ENCODE measurements around the gene FOXA2. TPM values are rescaled to one million over a fixed set of nuclear protein-coding genes. Genes with fewer than 3 reads are reported as not detected.

The FOXA2 gene
- polyA plus RNA-seq, 1 donor = 8.2 TPM

DNA sequence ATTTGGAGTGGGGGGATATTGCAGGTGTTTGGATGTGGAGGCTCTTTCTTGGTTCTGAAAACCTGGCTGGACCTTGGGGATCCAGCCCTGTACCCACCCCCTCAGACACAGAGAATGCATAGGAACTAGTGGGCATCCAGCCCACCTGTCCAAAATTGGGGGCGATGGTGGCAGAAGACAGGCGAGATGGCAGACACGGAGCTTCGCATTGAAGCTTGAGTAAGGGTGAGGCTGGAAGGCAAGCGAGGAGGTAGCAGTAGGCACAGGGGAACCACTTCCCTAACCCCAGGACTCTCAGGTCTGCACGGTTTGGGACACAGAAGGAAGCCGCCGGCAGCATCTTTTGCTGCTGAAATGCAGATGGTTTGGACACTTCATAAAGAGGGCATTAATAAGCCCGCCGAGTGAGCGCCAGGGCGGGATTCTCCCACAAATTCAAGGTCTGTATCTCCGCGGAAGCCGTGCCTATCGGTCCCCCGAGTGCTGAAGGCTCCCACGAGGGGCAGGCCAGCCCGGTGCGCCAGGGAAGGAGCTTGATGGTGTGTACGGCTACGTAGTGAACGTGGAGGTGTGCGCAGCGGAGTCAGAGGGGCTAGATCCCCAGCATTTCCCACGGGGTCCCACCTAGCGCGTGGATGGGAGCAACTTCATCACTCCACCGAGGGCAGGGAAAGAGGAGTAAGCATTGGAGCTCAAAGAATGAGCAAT, 1.6 kb upstream of the FOXA2 start:
- Histone ChIP-seq H3K27ac (ENCODE audit: low read length) (no peak overlapping the region), H3K4me1 (ENCODE audit: control insufficient read depth, insufficient read depth, low read length) (peaks cover 4% of the 10 kb centered on the region), H3K9me3 (ENCODE audit: control insufficient read depth, low read depth, low read length) (peaks cover 13% of the 10 kb centered on the region), H3K27me3 (ENCODE audit: control insufficient read depth, insufficient read depth, low read length) (peaks cover 88% of the 10 kb centered on the region), H3K4me3 (ENCODE audit: low read length) (no peak overlapping the region), H3K36me3 (ENCODE audit: control insufficient read depth, insufficient read depth, low read length) (no peaks in the 10 kb centered on the region)
- peak in 1 of 2 donors; percentile 11 for DNase-seq
- no CpG with 5 or more reads among the region's 29 CpGs for WGBS (ENCODE audit: insufficient coverage, low lambda C conversion rate)

DNA sequence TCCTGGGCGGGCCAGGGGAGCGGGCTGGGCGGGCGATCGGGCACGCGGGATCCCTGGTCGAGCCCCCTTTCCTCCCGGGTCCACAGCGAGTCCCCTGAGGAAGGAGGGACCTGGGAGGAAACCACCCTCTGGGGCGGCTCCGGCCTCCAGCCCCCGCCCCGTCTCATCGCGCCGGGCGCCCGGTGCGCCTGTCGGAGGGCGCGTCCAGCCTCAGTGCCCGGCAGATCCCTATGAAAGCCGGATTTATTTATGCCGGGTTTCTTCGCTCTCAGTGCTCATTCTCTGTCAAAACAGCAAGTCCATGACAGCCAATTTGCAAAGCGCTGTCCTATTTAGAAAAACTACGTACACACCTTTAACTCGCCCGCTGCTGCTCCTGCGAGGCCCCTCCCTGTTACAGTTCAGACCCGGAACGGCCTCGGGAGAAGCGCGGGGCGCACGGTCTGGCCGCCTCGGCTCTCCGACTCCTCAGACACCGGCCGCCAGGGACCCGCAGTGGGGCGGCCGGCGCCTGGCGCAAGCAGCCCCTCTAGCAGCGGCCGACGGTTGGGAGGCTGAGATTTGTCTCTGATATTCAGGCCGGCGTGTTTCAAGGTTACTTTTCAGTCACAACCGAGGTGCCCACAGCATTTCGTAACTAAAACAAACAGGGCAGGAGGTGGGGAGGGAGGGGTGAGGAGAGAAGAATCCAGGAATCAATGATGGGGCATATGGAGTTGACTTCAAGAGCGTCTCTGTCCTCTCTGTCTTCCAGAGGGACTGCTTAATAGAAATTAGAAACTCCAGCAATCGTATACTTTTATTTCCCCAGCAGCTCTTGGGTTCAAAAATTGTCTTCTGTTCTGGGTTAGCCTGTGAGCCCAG, 782 bp upstream of the FOXA2 start:
- Histone ChIP-seq H3K4me1 (ENCODE audit: control insufficient read depth, insufficient read depth, low read length) (peaks cover 4% of the 10 kb centered on the region), H3K27ac (ENCODE audit: low read length) (peak overlapping the region; percentile 42), H3K36me3 (ENCODE audit: control insufficient read depth, insufficient read depth, low read length) (no peaks in the 10 kb centered on the region), H3K4me3 (ENCODE audit: low read length) (peak overlapping the region; percentile 23), H3K27me3 (ENCODE audit: control insufficient read depth, insufficient read depth, low read length) (peaks cover 86% of the 10 kb centered on the region), H3K9me3 (ENCODE audit: control insufficient read depth, low read depth, low read length) (peaks cover 13% of the 10 kb centered on the region)
- WGBS (ENCODE audit: insufficient coverage, low lambda C conversion rate) = no CpG with 5 or more reads among the region's 58 CpGs
- DNase-seq = peak in 1 of 2 donors; percentile 64

- H3K4me1 ChIP-seq (ENCODE audit: control insufficient read depth, insufficient read depth, low read length) = peaks cover 4% of the 10 kb centered on the region
- no CpG with 5 or more reads among the region's 41 CpGs for WGBS (ENCODE audit: insufficient coverage, low lambda C conversion rate)
- peak overlapping the region; percentile 45 for H3K4me3 ChIP-seq (ENCODE audit: low read length)
- no peaks in the 10 kb centered on the region for H3K36me3 ChIP-seq (ENCODE audit: control insufficient read depth, insufficient read depth, low read length)
- H3K9me3 ChIP-seq (ENCODE audit: control insufficient read depth, low read depth, low read length) = peaks cover 16% of the 10 kb centered on the region
- peak overlapping the region; percentile 35 for H3K27ac ChIP-seq (ENCODE audit: low read length)
- peaks cover 87% of the 10 kb centered on the region for H3K27me3 ChIP-seq (ENCODE audit: control insufficient read depth, insufficient read depth, low read length)
- DNase-seq = peak; percentile 59 to 82
Observed at GRCh38 chr20:22583773-22584521, 425 bp downstream of the FOXA2 start.

- H3K36me3 ChIP-seq (ENCODE audit: control insufficient read depth, insufficient read depth, low read length) = no peaks in the 10 kb centered on the region
- peak overlapping the region; percentile 45 for H3K4me3 ChIP-seq (ENCODE audit: low read length)
- peak in 1 of 2 donors; percentile 61 for DNase-seq
- peaks cover 5% of the 10 kb centered on the region for H3K4me1 ChIP-seq (ENCODE audit: control insufficient read depth, insufficient read depth, low read length)
- peaks cover 90% of the 10 kb centered on the region for H3K27me3 ChIP-seq (ENCODE audit: control insufficient read depth, insufficient read depth, low read length)
- H3K27ac ChIP-seq (ENCODE audit: low read length) = peak overlapping the region; percentile 35
- no CpG with 5 or more reads among the region's 66 CpGs for WGBS (ENCODE audit: insufficient coverage, low lambda C conversion rate)
- peaks cover 16% of the 10 kb centered on the region for H3K9me3 ChIP-seq (ENCODE audit: control insufficient read depth, low read depth, low read length)
Observed at GRCh38 chr20:22582964-22583772, 1.2 kb downstream of the FOXA2 start.

- DNase-seq = peak in 1 of 2 donors; percentile 15
- H3K27me3 ChIP-seq (ENCODE audit: control insufficient read depth, insufficient read depth, low read length) = peaks cover 90% of the 10 kb centered on the region
- peaks cover 7% of the 10 kb centered on the region for H3K4me1 ChIP-seq (ENCODE audit: control insufficient read depth, insufficient read depth, low read length)
- H3K4me3 ChIP-seq (ENCODE audit: low read length) = peak overlapping the region; percentile 45
- WGBS (ENCODE audit: insufficient coverage, low lambda C conversion rate) = no CpG with 5 or more reads among the region's 54 CpGs
- H3K36me3 ChIP-seq (ENCODE audit: control insufficient read depth, insufficient read depth, low read length) = no peaks in the 10 kb centered on the region
- H3K27ac ChIP-seq (ENCODE audit: low read length) = no peak overlapping the region
- peaks cover 16% of the 10 kb centered on the region for H3K9me3 ChIP-seq (ENCODE audit: control insufficient read depth, low read depth, low read length)
Observed at GRCh38 chr20:22582386-22582963, 1.9 kb downstream of the FOXA2 start.

DNA sequence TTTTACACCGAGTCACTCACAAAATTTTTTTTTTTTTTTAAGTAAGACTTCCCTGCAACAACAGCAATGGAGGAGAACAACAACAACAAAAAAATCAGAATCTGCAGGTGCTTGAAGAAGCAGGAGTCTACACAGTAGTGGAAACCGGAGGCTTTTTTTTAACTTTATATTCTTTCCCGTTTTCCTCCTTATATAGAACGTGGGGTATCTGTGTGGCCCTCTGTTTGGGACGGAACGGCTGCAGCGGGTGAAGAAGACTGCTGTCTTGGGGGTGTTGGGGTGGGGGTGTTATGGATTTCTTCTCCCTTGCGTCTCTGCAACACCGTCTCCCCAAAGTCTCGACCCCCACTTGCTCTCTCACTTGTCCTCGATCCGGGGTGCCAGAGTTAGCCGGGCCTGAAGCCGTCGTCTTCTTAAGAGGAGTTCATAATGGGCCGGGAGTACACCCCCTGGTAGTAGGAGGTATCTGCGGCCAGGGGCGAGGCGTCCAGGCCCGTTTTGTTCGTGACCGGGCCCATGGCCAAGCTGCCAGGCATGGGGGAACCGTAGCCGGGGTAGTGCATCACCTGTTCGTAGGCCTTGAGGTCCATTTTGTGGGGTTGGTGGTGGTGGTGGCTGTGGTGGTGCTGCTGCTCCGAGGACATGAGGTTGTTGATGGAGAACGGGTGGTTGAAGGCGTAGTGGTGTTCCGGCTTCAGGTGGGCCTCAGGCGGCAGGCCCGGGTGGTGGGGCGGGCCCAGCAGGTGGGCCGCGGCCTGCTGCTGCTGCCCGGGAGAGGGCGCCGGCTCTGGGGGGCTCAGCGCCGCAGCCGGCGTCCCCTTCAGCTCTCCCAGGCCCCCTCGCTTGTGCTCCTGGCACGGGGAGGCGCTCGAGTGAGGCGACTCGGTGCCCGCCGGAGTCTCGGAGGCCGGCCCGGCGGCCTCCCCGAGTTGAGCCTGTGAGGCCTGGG, 2.7 kb downstream of the FOXA2 start:
- Histone ChIP-seq H3K27ac (ENCODE audit: low read length) (no peak overlapping the region), H3K4me1 (ENCODE audit: control insufficient read depth, insufficient read depth, low read length) (peaks cover 10% of the 10 kb centered on the region), H3K9me3 (ENCODE audit: control insufficient read depth, low read depth, low read length) (peaks cover 18% of the 10 kb centered on the region), H3K27me3 (ENCODE audit: control insufficient read depth, insufficient read depth, low read length) (peaks cover 90% of the 10 kb centered on the region), H3K4me3 (ENCODE audit: low read length) (no peak overlapping the region), H3K36me3 (ENCODE audit: control insufficient read depth, insufficient read depth, low read length) (no peaks in the 10 kb centered on the region)
- WGBS (ENCODE audit: insufficient coverage, low lambda C conversion rate) = 83% methylated on average over 1 of the region's 54 CpGs
- no peak for DNase-seq

GRCh38 chr20:22579711-22580697, 4.4 kb downstream of the FOXA2 start:
- H3K4me3 ChIP-seq (ENCODE audit: low read length) = no peak overlapping the region
- no peaks in the 10 kb centered on the region for H3K36me3 ChIP-seq (ENCODE audit: control insufficient read depth, insufficient read depth, low read length)
- peaks cover 14% of the 10 kb centered on the region for H3K9me3 ChIP-seq (ENCODE audit: control insufficient read depth, low read depth, low read length)
- no peak overlapping the region for H3K27ac ChIP-seq (ENCODE audit: low read length)
- H3K4me1 ChIP-seq (ENCODE audit: control insufficient read depth, insufficient read depth, low read length) = peaks cover 10% of the 10 kb centered on the region
- DNase-seq = no peak
- peaks cover 90% of the 10 kb centered on the region for H3K27me3 ChIP-seq (ENCODE audit: control insufficient read depth, insufficient read depth, low read length)
- no CpG with 5 or more reads among the region's 18 CpGs for WGBS (ENCODE audit: insufficient coverage, low lambda C conversion rate)

GRCh38 chr20:22579119-22579427, 5.3 kb downstream of the FOXA2 start:
- Histone ChIP-seq H3K4me3 (ENCODE audit: low read length) (peak overlapping the region; percentile 0), H3K36me3 (ENCODE audit: control insufficient read depth, insufficient read depth, low read length) (no peaks in the 10 kb centered on the region), H3K9me3 (ENCODE audit: control insufficient read depth, low read depth, low read length) (peaks cover 14% of the 10 kb centered on the region), H3K4me1 (ENCODE audit: control insufficient read depth, insufficient read depth, low read length) (peaks cover 10% of the 10 kb centered on the region), H3K27ac (ENCODE audit: low read length) (no peak overlapping the region), H3K27me3 (ENCODE audit: control insufficient read depth, insufficient read depth, low read length) (peaks cover 92% of the 10 kb centered on the region)
- no CpG with 5 or more reads among the region's 21 CpGs for WGBS (ENCODE audit: insufficient coverage, low lambda C conversion rate)
- no peak for DNase-seq

Measured in large intestine (tissue), 3 donors.